ENCODE data around the gene PEAK1.

Gene PEAK1

GRCh38 chr15:77336006-77336405 lies 83.9 kb downstream of the PEAK1 start:
- Histone ChIP-seq H3K4me1 (ENCODE audit: low read depth, poor library complexity, severe bottlenecking) (peaks cover 10% of the 10 kb centered on the region), H3K36me3 (ENCODE audit: insufficient read depth) (no peaks in the 10 kb centered on the region), H3K27me3 (ENCODE audit: insufficient read depth, low read depth) (no peaks in the 10 kb centered on the region), H3K79me2 (ENCODE audit: insufficient read depth, low read depth) (no peaks in the 10 kb centered on the region), H2AFZ (ENCODE audit: low read depth) (no peak overlapping the region), H3K9ac (no peak overlapping the region), H3K27ac (no peak overlapping the region), H3K4me3 (IDR thresholded peaks at IDR 0.05; ENCODE audit: insufficient read depth, low read depth, low read length) (no peak overlapping the region), H3K4me2 (no peak overlapping the region), H4K20me1 (ENCODE audit: insufficient read depth) (no peaks in the 10 kb centered on the region)
- TF ChIP-seq CTCF (conservative IDR thresholded peaks at IDR 0.05; ENCODE audit: low read depth, low read length) = no peak

- no peaks in the 10 kb centered on the region for H4K20me1 ChIP-seq (ENCODE audit: insufficient read depth)
- no peaks in the 10 kb centered on the region for H3K27me3 ChIP-seq (ENCODE audit: insufficient read depth, low read depth)
- no peak overlapping the region for H3K27ac ChIP-seq
- no peak for TF ChIP-seq CTCF (conservative IDR thresholded peaks at IDR 0.05; ENCODE audit: low read depth, low read length)
- no peaks in the 10 kb centered on the region for H3K79me2 ChIP-seq (ENCODE audit: insufficient read depth, low read depth)
- no peak overlapping the region for H3K4me2 ChIP-seq
- peaks cover 10% of the 10 kb centered on the region for H3K4me1 ChIP-seq (ENCODE audit: low read depth, poor library complexity, severe bottlenecking)
- no peak overlapping the region for H2AFZ ChIP-seq (ENCODE audit: low read depth)
- H3K4me3 ChIP-seq (IDR thresholded peaks at IDR 0.05; ENCODE audit: insufficient read depth, low read depth, low read length) = no peak overlapping the region
- H3K36me3 ChIP-seq (ENCODE audit: insufficient read depth) = no peaks in the 10 kb centered on the region
- H3K9ac ChIP-seq = no peak overlapping the region
These were observed 84.6 kb downstream of the PEAK1 start for GRCh38 chr15:77335298-77335697.

GRCh38 chr15:77333166-77333565 lies 86.7 kb downstream of the PEAK1 start:
- Histone ChIP-seq H3K9ac (no peak overlapping the region), H3K4me2 (0 out of 2 replicates have a peak overlapping the region, but pooled peaks have one; percentile 9), H3K36me3 (ENCODE audit: insufficient read depth) (no peaks in the 10 kb centered on the region), H2AFZ (ENCODE audit: low read depth) (no peak overlapping the region), H3K4me3 (IDR thresholded peaks at IDR 0.05; ENCODE audit: insufficient read depth, low read depth, low read length) (no peak overlapping the region), H3K27me3 (ENCODE audit: insufficient read depth, low read depth) (no peaks in the 10 kb centered on the region), H4K20me1 (ENCODE audit: insufficient read depth) (no peaks in the 10 kb centered on the region), H3K4me1 (ENCODE audit: low read depth, poor library complexity, severe bottlenecking) (peaks cover 10% of the 10 kb centered on the region), H3K79me2 (ENCODE audit: insufficient read depth, low read depth) (no peaks in the 10 kb centered on the region), H3K27ac (no peak overlapping the region)
- TF ChIP-seq CTCF (conservative IDR thresholded peaks at IDR 0.05; ENCODE audit: low read depth, low read length) = no peak

GRCh38 chr15:77329202-77329601 lies 90.7 kb downstream of the PEAK1 start:
- Histone ChIP-seq H3K9ac (no peak overlapping the region), H2AFZ (ENCODE audit: low read depth) (no peak overlapping the region), H3K27me3 (ENCODE audit: insufficient read depth, low read depth) (no peaks in the 10 kb centered on the region), H3K79me2 (ENCODE audit: insufficient read depth, low read depth) (no peaks in the 10 kb centered on the region), H3K4me2 (no peak overlapping the region), H4K20me1 (ENCODE audit: insufficient read depth) (no peaks in the 10 kb centered on the region), H3K36me3 (ENCODE audit: insufficient read depth) (no peaks in the 10 kb centered on the region), H3K4me3 (IDR thresholded peaks at IDR 0.05; ENCODE audit: insufficient read depth, low read depth, low read length) (no peak overlapping the region), H3K27ac (no peak overlapping the region), H3K4me1 (ENCODE audit: low read depth, poor library complexity, severe bottlenecking) (peaks cover 10% of the 10 kb centered on the region)
- no peak for TF ChIP-seq CTCF (conservative IDR thresholded peaks at IDR 0.05; ENCODE audit: low read depth, low read length)

Data from KMS-11 (cell line).